NCI-H1694 (cell line): ENCODE data around the gene VWCE.
A peak's percentile ranks its signal among the peaks of the same experiment; 100 is the strongest.

Source experiments
- DNase-seq: peaks from one replicate; lab custom pipeline; 2025; lab: John Stamatoyannopoulos, UW

The VWCE gene, protein sequence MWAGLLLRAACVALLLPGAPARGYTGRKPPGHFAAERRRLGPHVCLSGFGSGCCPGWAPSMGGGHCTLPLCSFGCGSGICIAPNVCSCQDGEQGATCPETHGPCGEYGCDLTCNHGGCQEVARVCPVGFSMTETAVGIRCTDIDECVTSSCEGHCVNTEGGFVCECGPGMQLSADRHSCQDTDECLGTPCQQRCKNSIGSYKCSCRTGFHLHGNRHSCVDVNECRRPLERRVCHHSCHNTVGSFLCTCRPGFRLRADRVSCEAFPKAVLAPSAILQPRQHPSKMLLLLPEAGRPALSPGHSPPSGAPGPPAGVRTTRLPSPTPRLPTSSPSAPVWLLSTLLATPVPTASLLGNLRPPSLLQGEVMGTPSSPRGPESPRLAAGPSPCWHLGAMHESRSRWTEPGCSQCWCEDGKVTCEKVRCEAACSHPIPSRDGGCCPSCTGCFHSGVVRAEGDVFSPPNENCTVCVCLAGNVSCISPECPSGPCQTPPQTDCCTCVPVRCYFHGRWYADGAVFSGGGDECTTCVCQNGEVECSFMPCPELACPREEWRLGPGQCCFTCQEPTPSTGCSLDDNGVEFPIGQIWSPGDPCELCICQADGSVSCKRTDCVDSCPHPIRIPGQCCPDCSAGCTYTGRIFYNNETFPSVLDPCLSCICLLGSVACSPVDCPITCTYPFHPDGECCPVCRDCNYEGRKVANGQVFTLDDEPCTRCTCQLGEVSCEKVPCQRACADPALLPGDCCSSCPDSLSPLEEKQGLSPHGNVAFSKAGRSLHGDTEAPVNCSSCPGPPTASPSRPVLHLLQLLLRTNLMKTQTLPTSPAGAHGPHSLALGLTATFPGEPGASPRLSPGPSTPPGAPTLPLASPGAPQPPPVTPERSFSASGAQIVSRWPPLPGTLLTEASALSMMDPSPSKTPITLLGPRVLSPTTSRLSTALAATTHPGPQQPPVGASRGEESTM

DNA sequence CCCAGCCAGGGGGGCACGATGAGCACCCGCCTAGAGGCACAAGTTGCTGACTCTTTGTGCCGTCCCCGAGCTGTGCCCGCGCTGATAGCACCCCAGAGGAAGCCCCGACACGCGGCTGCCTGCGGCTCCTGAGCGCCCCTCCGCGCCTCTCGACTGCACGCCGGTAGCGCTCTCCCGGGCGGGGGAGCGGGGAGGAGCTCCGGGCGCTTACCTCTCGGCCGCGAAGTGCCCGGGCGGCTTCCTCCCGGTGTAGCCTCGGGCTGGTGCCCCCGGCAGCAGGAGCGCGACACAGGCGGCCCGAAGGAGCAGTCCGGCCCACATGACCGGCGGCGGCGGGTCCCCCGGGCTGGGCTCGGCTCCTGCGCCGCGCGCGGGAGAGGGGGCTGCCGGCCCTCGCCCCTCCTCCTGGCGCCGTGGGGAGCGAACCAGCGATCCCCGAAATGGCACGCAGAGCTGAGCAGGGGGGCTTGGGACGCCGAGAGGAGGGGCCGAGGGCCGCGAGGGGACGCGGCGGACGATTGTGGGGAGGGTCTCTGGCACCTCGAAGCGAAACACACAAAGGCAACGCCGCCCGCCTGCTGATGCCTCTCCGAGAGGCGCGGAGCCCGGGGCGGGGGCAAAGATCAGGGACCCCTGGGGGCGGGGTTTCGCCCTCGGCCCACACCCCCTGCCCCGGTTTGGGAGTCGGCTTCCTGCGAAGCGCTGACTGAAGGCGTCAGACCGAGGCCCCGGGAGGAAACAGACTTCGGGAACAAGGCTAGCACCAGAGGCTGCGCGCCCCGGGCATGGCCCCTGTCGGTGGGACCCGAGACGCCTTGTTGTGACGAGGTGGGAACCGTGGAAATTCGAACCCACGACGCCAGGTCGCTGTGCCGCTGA lies at the start of gene VWCE:
TSS of gene VWCE (minus strand) at position 600 of the 879 bp plus-strand sequence. CDS start at position 321, 279 bp downstream.
- DNase-seq, result peak; percentile 28

DNA sequence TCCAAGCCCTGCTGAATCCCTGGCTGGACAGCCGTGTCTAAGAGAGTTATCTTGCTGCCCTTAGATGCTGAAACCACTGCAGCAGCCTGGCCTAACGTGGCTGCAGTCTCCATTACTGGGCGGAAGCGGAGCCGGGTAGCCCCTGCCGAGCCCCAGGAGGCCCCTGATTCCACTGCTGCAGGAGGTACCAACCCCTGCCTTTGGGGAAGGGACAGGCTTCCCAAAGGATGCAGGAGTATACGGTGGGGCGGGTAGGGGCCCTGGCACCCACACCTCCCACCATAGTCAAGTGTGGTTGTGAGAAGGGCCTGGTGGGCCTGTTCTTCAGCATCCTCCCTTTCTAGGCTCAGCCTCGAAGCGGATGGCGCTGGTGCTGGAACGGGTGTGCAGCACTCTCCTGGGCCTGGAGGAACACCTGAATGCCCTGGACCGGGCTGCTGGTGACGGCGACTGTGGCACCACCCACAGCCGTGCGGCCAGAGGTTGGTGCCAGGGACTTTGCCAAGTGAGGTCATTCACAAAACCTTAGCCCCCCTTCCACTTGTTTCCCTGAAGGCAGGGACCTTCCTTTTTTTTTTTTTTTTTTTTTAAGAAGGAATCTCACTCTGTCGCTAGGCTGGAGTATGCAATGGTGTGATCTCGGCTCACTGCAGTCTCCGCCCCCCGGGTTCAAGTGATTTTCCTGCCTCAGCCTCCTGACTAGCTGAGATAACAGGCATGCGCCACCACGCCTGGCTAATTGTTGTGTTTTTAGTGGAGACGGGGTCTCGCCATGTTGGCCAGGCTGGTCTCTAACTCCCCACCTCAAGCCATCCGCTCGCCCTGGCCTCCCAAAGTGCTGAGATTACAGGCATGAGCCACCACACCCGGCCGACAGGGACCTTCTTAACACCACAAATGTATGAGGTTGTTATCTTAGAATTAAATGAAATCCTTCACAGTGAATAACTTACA lies 49.0 kb upstream of the VWCE start:
- DNase-seq, result no peak

DNA sequence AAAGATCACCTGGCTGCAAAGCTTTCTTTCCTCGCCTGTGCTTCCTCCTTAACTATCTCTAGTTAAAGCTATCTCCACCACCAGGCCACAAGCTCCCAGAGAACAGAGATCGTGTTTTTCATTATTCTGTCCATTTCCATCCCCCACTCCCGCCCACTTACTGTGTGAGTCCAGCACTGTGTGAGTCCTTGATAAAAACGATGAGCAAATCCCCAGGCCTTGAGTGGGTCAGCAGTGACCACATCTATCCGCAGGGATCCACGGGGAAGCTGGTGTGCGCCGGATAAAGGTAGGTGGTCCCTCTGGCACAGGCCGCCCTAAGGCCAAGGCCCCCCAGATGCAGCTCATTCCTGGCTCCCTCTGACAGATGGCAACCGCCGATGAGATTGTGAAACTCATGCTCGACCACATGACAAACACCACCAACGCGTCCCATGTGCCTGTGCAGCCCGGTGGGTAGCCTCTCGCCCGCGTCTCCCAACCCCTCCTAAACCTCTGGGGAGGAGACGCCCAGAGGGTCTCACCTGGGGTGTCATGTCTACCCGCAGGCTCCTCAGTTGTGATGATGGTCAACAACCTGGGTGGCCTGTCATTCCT lies 47.2 kb upstream of the VWCE start:
- no peak for DNase-seq

DNA sequence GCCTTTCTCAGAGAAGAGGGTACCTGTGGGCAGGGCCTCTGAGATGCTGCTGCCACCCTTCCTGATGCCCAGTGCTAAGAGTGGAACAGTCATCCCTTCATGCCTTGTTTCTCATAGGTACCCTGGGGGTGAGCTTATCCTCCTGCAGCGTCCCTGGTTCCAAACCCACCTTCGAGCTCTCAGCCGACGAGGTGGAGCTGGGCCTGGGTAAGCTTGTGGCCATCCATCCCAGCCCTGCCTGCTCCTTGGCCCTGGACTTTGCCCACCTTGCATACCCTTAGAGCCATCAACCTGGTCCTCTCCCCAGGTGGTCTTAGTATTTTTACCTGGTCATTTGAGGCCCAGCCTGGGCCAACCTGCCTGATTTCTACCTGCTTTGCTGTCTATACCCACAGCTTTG lies 46.6 kb upstream of the VWCE start:
- DNase-seq, result no peak

DNA sequence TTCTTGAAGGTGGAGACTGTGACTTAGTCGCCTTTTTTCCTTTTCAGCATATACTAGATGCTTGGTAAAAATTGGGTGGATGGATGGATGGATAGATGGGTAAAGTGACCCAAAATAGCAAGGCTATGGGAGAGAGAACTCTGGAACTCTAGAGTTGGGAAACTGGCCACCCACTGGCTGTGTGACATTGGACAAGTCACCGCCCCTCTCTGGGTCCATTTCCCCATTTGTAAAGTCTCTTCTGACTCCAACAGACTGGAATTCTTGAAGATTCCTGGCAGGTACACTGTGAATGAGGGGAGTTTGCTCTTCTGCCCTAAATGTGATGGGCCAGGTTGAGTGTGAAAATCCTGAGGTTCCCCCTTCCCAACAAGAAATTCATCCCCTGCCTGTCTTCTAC lies 45.9 kb upstream of the VWCE start:
- no peak for DNase-seq

DNA sequence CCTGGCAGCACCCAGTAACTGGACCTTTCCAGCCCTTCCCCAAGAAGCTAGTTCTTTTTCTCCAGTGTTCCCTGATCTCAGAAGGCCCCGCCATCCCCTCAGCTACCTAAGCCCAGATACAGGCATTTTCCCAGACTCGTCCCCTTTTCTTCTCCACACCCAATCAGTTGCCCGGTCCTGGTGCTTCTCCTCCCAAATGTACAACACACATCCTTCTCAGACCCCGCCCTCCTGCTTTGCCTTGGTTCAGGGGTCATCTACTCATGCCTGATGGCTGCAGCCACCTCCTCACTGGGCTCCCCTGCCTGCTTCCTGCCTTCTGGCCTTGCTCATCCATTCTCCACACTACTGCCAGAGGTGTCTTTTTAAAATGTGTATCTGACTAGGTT lies 44.4 kb upstream of the VWCE start:
- DNase-seq, result no peak

DNA sequence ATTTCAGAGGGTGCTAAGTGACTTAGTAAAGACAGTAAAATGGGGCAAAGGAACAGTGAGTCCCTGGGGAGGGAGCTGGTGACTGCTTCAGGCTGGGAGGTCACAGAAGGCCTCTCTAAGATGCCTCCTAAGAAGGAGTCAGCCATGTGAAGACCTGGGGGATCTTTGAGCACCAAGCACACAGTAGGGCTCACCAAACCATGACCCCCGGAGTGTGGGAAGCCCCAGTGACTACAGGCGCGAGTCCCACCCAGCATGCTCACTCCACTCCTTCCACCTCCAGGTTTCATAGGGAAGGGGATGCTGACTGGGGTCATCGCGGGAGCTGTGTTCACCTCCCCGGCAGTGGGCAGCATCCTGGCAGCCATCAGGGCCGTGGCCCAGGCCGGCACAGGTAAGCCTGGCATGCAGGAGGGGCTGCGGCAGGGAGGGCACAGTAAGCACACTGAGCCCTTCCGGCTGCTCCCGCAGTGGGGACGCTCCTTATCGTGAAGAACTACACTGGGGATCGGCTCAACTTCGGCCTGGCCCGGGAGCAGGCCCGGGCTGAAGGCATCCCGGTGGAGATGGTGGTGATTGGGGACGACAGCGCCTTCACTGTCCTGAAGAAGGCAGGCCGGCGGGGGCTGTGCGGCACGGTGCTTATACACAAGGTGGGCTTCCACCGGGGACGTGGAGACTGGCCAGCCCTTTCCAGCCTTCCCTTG lies 43.8 kb upstream of the VWCE start:
- no peak for DNase-seq

DNA sequence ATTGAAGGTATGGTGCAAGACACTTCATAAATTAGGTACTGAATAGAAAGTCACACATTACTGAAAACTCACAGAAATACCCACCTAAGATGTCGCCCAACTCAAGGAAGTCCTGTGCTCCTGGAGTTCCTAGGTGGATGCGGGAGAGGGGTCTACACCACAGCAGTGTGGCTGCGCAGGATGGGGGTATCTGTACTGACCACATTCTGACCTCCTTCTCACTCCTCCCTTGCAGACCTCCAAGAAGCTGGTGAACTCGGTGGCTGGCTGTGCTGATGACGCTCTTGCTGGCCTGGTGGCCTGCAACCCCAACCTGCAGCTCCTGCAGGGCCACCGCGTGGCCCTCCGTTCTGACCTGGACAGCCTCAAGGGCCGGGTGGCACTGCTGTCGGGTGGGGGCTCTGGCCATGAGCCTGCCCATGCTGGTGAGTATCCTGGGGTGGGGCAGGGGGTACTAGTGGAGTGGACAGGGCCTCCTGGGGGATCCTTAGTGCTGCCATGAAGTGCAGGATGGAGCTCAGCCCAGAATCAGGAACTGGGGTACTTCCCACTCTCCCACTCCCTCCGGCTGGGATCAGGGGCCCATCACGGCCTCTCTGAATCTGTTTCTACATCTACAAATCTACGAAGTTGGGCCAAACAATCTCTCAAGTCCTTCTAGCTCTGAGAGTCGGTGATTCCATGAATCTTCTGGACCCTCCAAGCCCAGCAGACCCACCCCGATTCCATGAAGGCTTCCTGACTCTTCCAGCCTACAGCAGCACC lies 42.8 kb upstream of the VWCE start:
- no peak for DNase-seq

DNA sequence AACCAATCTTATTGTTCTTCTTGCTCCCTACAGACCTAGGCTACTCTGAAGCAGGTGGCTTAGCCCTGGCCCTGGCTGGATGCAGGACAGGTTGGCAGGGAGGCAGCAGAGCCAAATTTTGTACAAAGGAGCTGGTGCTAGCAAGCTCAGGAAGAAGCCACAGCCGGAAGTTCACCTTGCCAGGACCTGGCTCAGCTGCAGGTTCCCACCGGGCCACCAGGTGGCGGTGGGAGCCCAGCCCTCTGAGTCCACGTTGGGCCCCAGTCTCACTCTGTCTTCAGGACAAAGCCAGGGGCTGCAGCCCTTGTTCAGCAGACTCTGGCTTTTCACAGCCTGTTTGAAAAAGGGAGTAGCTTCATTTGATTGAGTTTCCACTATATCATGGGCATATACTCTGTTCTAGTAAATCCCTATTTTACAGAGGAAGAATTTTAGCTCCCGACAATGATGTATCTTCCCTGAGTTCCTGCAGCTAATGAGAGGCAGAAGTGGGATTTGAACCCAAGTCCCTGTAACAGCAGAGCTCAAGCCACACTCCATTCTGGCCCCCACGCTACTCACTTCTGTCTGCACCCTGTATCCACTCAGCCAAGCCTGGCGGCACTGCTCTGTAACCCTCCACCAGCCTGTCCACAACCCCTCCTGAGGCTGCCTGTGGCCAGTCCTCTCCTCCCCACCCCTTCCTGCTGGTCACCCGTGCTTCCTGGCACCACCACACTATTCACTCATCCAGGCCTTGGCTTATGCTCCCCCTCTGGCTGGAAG lies 41.2 kb upstream of the VWCE start:
- peak; percentile 64 for DNase-seq

DNA sequence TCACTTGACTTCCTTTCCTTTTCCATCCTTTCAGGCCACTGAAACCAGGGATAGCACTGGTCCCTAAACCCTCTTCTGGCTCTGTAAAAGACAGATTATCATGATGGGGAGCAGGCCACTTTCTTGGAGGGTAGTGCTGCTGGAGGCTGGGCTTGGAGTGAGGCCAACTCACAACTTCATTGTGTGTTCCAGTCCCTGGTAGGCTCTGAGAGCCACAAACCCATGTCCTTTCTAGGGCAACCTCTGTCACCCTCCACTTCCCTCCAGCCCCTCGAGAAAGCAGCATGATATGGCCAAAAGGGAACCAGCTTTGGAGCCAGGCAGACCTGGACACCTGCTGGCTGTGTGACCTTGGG lies 40.2 kb upstream of the VWCE start:
- DNase-seq, result no peak

DNA sequence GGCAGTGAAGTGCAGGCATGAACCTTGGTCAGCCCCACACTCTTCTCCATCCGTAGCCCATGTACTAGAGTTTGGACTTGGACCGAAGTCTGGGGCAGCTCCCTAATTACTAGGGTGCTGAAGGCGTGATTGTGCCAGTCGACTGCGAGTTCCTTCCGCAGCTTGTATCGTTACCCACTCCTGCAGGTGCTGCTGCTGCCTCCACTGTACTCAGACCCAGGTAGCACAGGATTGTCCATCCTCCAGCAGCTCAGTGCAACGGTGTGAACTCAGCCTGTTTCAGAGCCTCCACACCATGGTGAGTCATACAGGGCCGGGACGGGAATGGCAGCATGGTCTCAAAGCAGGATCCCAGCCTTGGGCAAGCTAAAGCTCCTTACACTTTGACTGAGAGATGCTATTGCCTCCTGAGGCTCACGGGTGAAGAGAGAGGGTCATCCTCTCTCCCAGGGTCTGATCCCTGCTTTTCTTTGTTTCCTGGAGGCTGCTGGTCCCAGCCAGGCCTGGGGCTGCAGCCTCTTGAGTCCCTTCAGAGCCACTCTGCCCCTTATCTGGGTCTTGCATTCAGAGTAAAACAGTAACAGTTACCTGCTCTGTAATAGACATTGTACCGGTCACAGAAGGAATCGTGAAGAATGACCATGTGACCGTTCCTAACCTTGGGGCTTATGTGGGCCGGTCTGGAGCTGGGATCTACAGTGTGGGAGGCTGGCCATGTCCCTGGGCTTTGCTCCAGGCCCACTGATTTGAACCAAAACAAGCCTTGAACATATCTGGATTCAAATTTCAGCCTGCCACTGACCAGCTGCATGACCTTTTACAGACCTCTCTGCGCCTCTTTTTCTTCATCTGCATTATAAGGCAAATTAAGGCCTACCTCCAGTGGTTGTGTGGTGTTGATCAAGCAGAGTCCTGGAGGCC lies 39.6 kb upstream of the VWCE start:
- no peak for DNase-seq

DNA sequence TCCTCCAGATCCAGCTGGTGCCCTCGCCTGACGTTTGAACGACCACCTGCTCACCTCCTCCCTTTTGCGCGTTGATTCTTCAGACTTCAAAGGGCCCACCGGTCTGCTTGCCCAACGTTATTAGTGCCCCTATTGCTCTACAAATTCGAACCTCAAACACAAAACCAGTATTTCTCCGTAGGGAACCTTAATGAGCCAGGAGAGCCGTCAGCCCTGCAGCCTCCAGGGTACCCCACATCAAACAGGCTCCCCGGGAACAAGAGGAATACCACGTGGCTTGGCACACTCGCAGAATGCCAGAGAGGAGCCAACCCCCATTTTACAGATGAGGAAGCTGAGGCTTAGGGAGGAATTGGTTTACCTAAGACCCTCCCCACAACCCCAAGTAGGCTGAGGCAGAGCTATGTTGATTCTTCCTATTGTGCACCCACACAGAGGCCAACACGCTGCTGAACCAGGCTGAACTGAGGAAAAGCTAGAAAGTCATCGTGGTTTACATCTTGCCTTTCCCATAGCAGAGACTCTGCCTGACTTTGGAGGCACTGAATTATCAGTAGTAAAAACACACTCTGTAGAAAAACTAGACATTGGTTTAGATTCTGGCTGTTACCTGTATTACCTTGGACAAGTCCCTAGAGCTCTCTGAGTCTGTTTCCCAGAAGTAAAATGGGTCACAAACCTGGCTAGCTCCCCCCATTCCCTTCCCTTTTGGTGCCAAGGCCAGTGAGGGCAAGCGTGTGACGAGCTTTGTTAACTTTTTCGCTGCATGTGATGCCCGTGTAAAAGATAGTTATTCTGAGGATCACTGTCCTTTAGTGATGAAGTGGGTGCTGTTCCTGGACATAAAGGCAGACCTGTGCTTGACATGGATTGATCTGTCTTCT lies 38.7 kb upstream of the VWCE start:
- DNase-seq, result no peak

DNA sequence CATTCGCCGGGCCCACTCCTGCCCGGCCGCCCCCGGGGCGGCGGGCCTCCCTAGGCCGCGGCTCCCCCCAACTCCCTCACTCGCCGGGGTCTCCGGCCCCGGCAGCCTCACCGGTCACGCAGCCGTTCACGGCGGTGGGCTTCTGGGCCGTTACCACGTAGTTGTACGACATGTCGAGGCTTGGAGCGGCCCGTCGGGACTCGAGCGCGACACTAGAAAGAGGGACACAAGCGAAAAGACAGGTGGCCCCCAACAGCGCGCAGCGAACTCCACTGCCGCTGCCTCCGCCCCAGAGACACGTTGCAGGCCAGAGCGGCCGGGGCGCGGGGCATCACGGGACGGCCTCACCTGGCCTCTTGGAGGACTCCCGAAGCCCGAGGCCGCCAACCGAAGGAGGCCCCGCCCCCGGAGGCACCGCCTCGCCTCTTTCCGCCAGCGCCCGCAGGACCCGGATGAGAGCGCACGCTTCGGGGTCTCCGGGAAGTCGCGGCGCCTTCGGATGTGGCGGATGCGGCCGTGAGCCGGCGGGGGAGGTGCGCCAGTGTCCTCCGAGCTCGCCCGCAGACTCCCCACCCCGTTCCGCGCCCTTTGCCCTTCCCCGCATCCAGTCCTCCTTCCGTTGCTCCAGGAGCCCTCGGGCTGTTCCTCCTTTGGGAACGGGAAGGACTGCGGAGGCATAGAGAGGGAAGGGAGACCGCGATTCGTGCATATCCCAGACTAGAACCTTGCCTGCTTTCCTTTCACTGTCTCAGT lies 37.9 kb upstream of the VWCE start, which contains the start of the genes DDB1 and TKFC:
TSS of gene DDB1 (minus strand) at position 309 of the 753 bp plus-strand sequence. CDS start at position 172, 137 bp downstream.
TSS of gene TKFC (plus strand) at position 432 of the 753 bp plus-strand sequence. CDS start 1,501 bp downstream, outside the sequence.
- peak; percentile 63 for DNase-seq

DNA sequence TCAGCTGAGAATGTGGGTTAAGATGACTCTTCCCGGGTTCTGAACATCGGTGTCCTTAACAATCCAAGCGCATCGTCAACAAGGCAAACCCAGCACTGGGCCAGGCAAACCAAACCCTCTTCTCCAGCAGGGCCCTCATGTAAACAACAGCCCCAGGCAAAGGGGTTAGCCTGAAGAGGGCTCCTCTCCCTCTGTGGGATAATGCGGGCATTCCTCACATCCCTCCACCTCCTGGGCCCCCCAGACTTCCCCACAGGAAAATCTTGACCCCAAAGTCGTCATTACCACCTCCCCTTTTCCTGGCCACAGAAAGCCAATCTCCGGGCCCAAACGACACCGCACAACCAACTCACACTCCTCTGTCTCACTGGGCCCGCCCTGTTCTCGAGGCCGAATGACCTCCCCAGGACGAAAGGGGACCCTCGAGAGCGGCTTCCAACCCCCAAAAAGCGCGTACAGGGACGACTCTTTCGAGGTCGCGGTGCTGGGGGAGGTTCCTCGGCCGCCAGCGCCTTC lies 37.2 kb upstream of the VWCE start:
- no peak for DNase-seq

DNA sequence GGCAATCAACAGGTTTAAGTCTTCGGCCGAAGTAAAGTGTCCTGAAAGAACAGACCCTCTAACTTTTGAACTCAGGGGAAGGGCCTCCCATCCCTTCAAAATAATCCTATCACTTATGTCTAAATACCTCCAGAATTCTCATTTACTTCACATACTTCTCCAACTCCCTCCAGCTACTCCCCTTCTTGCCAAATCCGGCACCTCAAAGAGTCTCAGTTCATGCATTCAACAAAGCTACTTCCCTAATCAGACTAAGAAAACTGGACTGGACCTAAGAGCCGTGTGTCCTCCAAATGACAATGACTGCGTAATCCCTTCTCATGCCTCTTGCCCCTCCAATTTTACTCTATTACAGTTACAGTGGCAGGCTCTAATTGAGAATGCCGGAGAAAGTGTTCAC lies 36.5 kb upstream of the VWCE start:
- no peak for DNase-seq
